PC-3 (cell line): Measurements from ENCODE around the gene CFC1B. TPM values are rescaled to one million over a fixed set of nuclear protein-coding genes. Genes with fewer than 3 reads are reported as not detected.
"Not testable (repeated sequence)": the region's sequence is repeated elsewhere in the genome, so short reads cannot be mapped to it uniquely, and the experiment has no call there.

ENCODE experiments used
- ATAC-seq: fragments of 200-7000 bp; cut with Tn5 transposase; 2 replicates; pipeline ENCODE4 v1.9.1; 2020; ENCODE audit warnings: mild to moderate bottlenecking, moderate library complexity
- BruUV-seq: library from RNA; stranded (reverse); fragments of 400-500 nt; replicated peaks from 2 replicates; lab custom pipeline; 2021; lab: Mats Ljungman, UMichigan
- CTCF ChIA-PET: fragments of 300-600 bp; sonication (Branson Sonifier 250); formaldehyde crosslinking; loops from one replicate; lab custom pipeline; 2022; ENCODE audit warnings: antibody characterized with exemption; lab: Charles Lee
- POLR2A ChIA-PET: fragments of 300-600 bp; sonication (Branson Sonifier 250); formaldehyde crosslinking; loops from one replicate; lab custom pipeline; 2022; ENCODE audit warnings: antibody characterized with exemption; ENCODE audit not compliant: unreplicated experiment; lab: Charles Lee
- DNase-seq: peaks from one replicate; pipeline ENCODE4 v3.0.0-alpha.2; 2015
- H2AFZ ChIP-seq: fragments of 300-600 bp; sonication (generic); 2 replicates; pipeline ENCODE4 v1.6.0; 2016; ENCODE audit warnings: antibody characterized with exemption, low read length
- H3F3A ChIP-seq: fragments of 300-600 bp; sonication (generic); one replicate; pipeline ENCODE4 v1.6.0; 2017; ENCODE audit warnings: antibody characterized with exemption, low read length, control low read depth, mild to moderate bottlenecking; ENCODE audit not compliant: unreplicated experiment
- H3K27ac ChIP-seq: fragments of 300-600 bp; sonication (generic); 2 replicates; pipeline ENCODE4 v1.5.1; 2016; ENCODE audit warnings: mild to moderate bottlenecking, low read length
- H3K27me3 ChIP-seq: fragments of 300-600 bp; sonication (generic); 2 replicates; pipeline ENCODE4 v1.6.1; 2016; ENCODE audit warnings: low read length, mixed read lengths
- H3K36me3 ChIP-seq: fragments of 300-600 bp; sonication (generic); 2 replicates; pipeline ENCODE4 v1.6.1; 2016; ENCODE audit warnings: low read depth, mixed run types, low read length, mixed read lengths
- H3K4me1 ChIP-seq: fragments of 300-600 bp; sonication (generic); 2 replicates; pipeline ENCODE4 v1.5.1; 2016; ENCODE audit warnings: low read length; ENCODE audit not compliant: insufficient read depth
- H3K4me2 ChIP-seq: fragments of 300-600 bp; sonication (generic); 2 replicates; pipeline ENCODE4 v1.6.0; 2016; ENCODE audit warnings: low read length
- H3K4me3 ChIP-seq: fragments of 300-600 bp; sonication (generic); 2 replicates; pipeline ENCODE4 v1.5.1; 2016; ENCODE audit warnings: mild to moderate bottlenecking, low read length, mixed read lengths
- H3K79me2 ChIP-seq: fragments of 300-600 bp; sonication (generic); 2 replicates; pipeline ENCODE4 v1.6.1; 2017; ENCODE audit warnings: low read length, mixed read lengths
- H3K9ac ChIP-seq: fragments of 300-600 bp; sonication (generic); 2 replicates; pipeline ENCODE4 v1.6.0; 2016; ENCODE audit warnings: mild to moderate bottlenecking, low read length
- H3K9me2 ChIP-seq: fragments of 300-600 bp; sonication (generic); replicated peaks from 2 replicates; pipeline ENCODE4 v1.6.1; 2016; ENCODE audit warnings: mixed run types, low read length, mixed read lengths
- H3K9me3 ChIP-seq: fragments of 300-600 bp; sonication (generic); 2 replicates; pipeline ENCODE4 v1.6.1; 2016; ENCODE audit warnings: low read length, mixed read lengths
- H4K20me1 ChIP-seq: fragments of 300-600 bp; sonication (generic); 2 replicates; pipeline ENCODE4 v1.6.1; 2016; ENCODE audit warnings: low read length, mixed read lengths
- intact Hi-C: fragments of 100-400 bp; cut with micrococcal nuclease; formaldehyde crosslinking; loops from 2 replicates; pipeline ENCODE4 v1.9.0; 2023
- total RNA-seq: library from RNA; depleted of rRNA; stranded (reverse); fragments of >200 nt; gene quantifications from 2 replicates; pipeline ENCODE4 v1.2.3, GENCODE V29; 2014

The CFC1B gene
- total RNA-seq, 1 experiment from 2014 or later = not detected

GRCh38 chr2:130522390-130522789 is 1.4 kb downstream of the CFC1B start:
- intact Hi-C loops, DNase-seq, H3K4me1 ChIP-seq, H3K4me2 ChIP-seq, H3K4me3 ChIP-seq, H3K79me2 ChIP-seq, ATAC-seq, H4K20me1 ChIP-seq, H3K27ac ChIP-seq, H3F3A ChIP-seq, H3K9me2 ChIP-seq, POLR2A ChIA-PET, H3K9me3 ChIP-seq, H3K9ac ChIP-seq, H2AFZ ChIP-seq, CTCF ChIA-PET, H3K27me3 ChIP-seq, BruUV-seq, H3K36me3 ChIP-seq: not testable (repeated sequence)

GRCh38 chr2:130527365-130527967 is 6.4 kb downstream of the CFC1B start:
- H3K79me2 ChIP-seq, BruUV-seq, POLR2A ChIA-PET, H3K36me3 ChIP-seq, H2AFZ ChIP-seq, H3K27ac ChIP-seq, H3K4me3 ChIP-seq, DNase-seq, intact Hi-C loops, H3K9ac ChIP-seq, H4K20me1 ChIP-seq, H3K9me2 ChIP-seq, CTCF ChIA-PET, H3K27me3 ChIP-seq, H3F3A ChIP-seq, H3K4me1 ChIP-seq, H3K4me2 ChIP-seq, H3K9me3 ChIP-seq: not testable (repeated sequence)
- peak; percentile 67 for ATAC-seq

- H3K27me3 ChIP-seq, H3F3A ChIP-seq, H3K36me3 ChIP-seq, H3K27ac ChIP-seq, H3K4me3 ChIP-seq, H3K4me2 ChIP-seq, H4K20me1 ChIP-seq, POLR2A ChIA-PET, BruUV-seq, H3K9me3 ChIP-seq, DNase-seq, intact Hi-C loops, H3K4me1 ChIP-seq, H2AFZ ChIP-seq, H3K79me2 ChIP-seq, CTCF ChIA-PET, H3K9ac ChIP-seq, H3K9me2 ChIP-seq, ATAC-seq: not testable (repeated sequence)
Measured at GRCh38 chr2:130529545-130529944, 8.5 kb downstream of the CFC1B start.

- intact Hi-C loops, H3K9ac ChIP-seq, DNase-seq, H3K79me2 ChIP-seq, H2AFZ ChIP-seq, BruUV-seq, H3K27ac ChIP-seq, H3K9me2 ChIP-seq, ATAC-seq, H3K36me3 ChIP-seq, H3K27me3 ChIP-seq, H4K20me1 ChIP-seq, H3F3A ChIP-seq, H3K4me2 ChIP-seq, CTCF ChIA-PET, POLR2A ChIA-PET, H3K4me1 ChIP-seq, H3K9me3 ChIP-seq, H3K4me3 ChIP-seq: not testable (repeated sequence)
Measured at GRCh38 chr2:130530212-130530611, 9.2 kb downstream of the CFC1B start.

GRCh38 chr2:130531225-130531624 is 10.2 kb downstream of the CFC1B start:
- H3K4me3 ChIP-seq, H3K36me3 ChIP-seq, H3F3A ChIP-seq, H2AFZ ChIP-seq, ATAC-seq, CTCF ChIA-PET, H3K4me1 ChIP-seq, H3K9me3 ChIP-seq, H3K27ac ChIP-seq, H3K9ac ChIP-seq, intact Hi-C loops, POLR2A ChIA-PET, H3K9me2 ChIP-seq, H4K20me1 ChIP-seq, BruUV-seq, H3K79me2 ChIP-seq, H3K4me2 ChIP-seq, H3K27me3 ChIP-seq, DNase-seq: not testable (repeated sequence)

- H3F3A ChIP-seq, H3K27me3 ChIP-seq, H3K4me2 ChIP-seq, POLR2A ChIA-PET, CTCF ChIA-PET, H2AFZ ChIP-seq, H3K9me3 ChIP-seq, H3K9ac ChIP-seq, H4K20me1 ChIP-seq, H3K4me1 ChIP-seq, ATAC-seq, H3K4me3 ChIP-seq, H3K36me3 ChIP-seq, H3K79me2 ChIP-seq, DNase-seq, H3K9me2 ChIP-seq, BruUV-seq, H3K27ac ChIP-seq, intact Hi-C loops: not testable (repeated sequence)
Measured at GRCh38 chr2:130531672-130532071, 10.7 kb downstream of the CFC1B start.

GRCh38 chr2:130536654-130537053 is 15.6 kb downstream of the CFC1B start:
- H3K9me2 ChIP-seq, H3K4me2 ChIP-seq, H3K27me3 ChIP-seq, H3K36me3 ChIP-seq, H2AFZ ChIP-seq, BruUV-seq, H3F3A ChIP-seq, H3K27ac ChIP-seq, POLR2A ChIA-PET, DNase-seq, H3K9me3 ChIP-seq, H3K4me1 ChIP-seq, H4K20me1 ChIP-seq, ATAC-seq, H3K4me3 ChIP-seq, intact Hi-C loops, CTCF ChIA-PET, H3K79me2 ChIP-seq, H3K9ac ChIP-seq: not testable (repeated sequence)
